Stimulated activated CD8-positive, alpha-beta memory T cell treated with anti-CD3 and anti-CD28 coated beads, Interleukin-4, amount 100 ng/mL, for 1 hour (primary cell): ENCODE results near the gene NSUN6.

Experiments
- DNase-seq, 2 donors: peaks; one replicate each; pipeline ENCODE4 v3.0.0-alpha.2; 2020; ENCODE audit warnings: low read depth in 2 of 2, low spot score in 1 of 2

The NSUN6 gene, protein sequence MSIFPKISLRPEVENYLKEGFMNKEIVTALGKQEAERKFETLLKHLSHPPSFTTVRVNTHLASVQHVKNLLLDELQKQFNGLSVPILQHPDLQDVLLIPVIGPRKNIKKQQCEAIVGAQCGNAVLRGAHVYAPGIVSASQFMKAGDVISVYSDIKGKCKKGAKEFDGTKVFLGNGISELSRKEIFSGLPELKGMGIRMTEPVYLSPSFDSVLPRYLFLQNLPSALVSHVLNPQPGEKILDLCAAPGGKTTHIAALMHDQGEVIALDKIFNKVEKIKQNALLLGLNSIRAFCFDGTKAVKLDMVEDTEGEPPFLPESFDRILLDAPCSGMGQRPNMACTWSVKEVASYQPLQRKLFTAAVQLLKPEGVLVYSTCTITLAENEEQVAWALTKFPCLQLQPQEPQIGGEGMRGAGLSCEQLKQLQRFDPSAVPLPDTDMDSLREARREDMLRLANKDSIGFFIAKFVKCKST

DNA sequence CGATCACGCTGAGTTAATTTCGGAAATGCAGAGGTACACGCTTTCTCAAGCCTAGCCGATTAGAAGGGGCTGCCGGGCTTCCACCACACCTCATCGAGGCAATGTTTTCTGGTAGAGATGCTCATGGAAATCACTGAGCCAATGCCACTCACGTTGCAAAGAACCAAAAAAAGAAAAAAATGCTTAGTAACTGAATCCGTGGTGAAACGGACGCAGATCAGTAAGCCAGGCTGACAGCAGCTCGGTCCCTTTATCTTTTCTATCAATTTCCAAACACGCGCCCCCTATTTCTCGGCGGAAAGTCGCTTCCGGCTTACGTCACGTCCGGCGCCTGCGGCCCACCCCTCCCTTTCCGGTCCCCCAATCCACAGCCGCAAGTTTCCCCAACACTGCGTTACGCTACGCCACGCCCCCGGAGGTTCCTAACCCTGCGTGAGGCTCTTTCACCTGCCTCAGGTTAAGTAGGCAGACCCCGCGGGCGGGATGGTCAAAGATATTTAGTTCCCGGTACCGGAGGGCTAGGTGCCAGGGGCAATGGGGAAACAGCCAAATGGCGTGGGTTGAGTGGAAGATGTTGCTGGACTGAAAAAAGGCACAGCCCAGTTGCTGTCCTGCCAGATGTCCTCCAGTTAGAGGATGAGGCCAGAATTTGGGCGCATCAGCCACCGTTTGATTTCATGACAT is at the start of gene NSUN6:
NSUN6 (minus strand) TSS at position 264 of the 684 bp plus-strand sequence. CDS start 384 bp downstream, outside the sequence.
- peak; percentile 90 to 93 for DNase-seq

DNA sequence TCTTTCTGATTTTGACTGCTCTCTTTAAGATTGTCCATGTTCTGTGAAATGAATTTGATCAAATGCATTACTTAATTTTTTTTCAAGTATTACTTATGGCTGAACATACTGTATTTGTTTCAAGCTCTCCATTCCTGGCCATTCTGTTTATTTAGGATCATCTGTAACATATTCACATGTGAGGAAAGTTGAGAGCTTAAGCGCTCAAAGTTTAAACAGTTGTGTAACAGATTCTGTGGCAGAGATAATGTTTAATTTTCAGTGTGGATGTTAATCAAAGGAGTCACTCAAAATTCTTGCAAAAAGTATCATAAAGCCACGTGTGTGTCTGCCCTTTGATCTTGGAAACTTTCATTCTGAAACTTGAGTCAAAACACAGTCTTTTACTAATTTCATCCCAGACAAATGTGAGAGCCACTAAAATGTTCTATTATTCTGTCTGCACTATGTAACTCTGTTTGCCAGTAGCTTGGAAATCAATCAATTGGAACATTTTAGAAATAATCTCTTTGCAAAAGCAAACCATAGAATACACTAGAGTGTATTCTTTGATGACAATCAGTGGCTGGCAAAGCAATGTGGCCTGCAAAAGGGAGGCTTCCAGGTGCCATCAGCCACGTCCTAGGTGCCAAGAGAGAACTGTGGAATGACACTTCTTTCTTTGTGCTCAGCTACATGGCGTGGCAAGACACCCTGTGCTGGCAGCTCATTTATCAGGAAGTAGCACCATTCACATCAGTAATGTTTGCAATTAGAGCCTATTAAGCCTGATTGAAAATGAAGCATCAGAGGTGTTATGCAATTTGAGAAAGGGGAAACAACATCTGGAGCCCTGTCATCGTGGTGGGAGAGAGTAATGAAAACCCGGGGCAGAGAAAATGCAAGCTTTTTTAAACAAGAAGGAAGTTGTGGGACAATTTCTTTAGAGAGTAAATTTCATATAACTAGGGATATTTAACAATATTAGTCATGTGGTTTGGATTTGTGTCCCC is 48.8 kb upstream of the NSUN6 start:
- no peak for DNase-seq

DNA sequence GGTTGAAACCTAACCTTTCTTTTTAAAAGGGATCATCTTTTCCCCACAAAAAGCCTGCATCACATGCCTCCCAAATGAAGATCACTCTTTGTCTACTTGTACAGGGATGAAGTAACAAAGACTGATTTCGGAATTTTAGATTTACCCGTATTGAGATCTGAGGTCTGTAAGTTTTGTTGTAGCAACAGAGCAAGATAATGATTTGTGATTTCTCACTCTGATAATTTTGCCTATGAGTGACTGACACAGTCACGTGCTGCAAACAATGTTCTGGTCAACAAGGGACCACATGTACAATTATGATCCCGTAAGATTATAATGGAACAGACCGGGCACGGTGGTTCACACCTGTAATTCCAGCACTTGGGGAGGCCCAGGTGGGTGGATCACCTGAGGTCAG is 39.2 kb upstream of the NSUN6 start:
- DNase-seq: no peak

DNA sequence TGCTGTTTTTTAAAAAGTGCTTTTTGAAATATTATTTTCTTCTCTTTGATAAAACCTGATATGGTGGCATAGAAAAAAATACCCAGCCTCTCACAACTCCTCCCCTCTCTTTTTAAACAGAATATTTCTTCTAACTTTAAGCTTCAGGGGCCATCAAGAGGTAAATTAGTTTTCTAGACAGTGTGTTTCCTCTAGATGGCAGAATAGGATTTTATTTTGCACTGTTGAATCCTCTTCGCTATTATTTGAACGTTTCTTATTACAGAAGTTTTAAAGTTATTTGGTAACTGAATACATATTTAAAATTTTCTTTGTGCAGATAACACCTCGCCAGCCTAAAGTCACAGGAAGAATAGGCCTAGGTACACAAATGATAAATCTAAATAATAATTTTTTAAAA is 38.1 kb upstream of the NSUN6 start:
- no peak for DNase-seq

DNA sequence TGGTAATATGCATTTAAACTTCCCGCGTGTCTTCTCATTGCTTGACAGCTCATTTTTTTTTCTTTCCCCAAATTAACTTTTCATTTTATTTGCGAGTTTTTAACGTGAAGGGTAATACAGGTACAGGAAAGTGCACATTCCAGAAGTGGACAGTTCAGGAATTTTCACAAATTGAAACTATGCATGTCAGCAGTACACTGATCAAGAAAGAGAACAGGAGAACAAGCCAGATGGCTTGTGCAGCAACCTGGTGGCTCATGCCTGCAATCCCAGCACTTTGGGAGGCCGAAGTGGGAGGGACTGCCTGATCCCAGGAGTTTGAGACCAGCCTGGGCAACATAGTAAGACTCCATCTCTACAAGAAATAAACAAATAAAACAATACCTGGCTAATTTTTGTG is 36.3 kb upstream of the NSUN6 start:
- DNase-seq: no peak

DNA sequence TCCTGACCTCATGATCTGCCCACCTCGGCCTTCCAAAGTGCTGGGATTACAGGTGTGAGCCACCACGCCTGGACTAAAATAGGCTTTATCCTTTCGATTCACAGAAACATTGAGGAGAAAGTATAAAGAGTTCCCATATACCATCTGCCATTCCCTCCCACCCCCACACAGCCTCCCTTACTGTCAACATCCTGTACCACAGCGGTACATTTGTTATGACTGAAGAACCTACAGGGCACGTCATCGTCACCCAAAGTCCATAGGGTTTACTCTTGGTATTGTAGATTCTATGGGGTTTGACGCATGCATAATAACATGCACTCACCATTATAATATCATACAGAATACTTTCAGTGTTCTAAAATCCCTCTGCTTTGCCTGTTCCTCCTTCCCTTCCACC is 35.8 kb upstream of the NSUN6 start:
- no peak for DNase-seq

DNA sequence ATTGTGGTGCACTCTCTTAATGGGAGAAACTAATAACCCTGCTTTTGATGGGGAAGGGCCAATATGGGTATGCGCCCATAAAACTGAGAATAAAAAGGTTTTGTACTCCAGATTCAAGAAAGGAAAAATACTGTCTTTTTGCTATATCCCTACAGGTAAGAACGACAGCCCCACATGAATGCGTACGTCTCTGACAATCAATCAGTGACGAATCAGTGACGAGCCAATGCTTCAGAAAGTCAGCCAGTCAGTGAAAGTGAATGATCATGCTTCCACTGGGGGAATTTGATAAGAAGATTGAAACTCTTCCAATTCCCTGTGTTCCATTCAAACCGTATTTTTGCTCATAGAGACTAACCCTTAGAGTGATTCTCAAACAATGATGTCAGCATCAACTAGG is 34.2 kb upstream of the NSUN6 start:
- DNase-seq: no peak

DNA sequence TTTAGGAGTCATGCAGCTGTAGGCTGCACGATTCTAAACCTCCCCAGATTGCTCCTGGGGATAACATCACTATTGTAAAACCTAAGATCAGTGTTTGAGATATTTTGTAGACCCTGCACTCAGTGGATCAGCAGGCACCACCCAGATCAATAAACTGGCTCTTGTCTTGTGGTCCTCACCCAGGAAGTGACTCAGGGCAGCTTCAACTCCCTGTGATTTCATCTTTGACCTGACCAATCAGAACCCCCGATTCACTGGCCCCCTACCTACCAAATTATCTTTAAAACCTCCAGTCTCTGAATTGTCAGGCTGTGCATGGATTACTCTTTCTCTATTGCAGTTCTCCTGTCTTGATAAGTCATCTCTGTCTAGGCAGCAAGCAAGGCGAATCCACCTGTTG is 33.6 kb upstream of the NSUN6 start:
- DNase-seq: no peak

DNA sequence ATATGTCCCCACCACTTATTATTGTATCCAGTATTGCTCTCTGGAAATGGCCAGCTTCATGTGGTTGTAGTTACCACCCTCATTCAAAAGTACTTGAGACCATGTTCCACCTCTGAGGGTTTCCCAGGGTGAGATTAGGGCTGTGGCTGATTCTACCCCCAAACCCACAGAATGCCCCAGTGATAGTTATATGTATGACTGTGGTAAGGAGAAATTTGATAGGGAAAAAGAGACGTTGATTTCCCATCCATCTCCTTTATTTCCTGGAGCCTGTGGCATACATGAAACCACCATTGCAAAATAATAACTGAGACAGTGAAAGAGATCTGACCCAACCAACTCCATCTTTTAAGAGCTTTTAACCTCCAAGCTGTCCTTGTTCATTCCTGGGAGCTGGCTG is 33.0 kb upstream of the NSUN6 start:
- DNase-seq: no peak

DNA sequence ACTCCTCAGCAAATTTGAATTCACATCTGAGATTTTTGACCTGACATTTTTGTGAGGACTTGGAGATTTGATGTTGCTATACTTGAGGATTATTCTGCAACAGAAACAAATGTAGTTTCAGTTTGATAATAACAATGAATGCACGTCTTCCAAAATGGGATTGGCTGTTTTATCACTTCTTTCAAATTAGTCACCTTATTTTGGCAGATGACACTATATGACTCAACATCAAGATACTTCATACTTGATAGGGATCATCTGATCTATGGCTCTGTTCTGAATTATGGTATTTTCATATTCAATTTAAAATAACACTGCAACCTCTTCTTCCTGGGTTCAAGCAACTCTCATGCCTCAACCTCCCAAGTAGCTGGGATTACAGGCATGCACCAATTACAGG is 32.0 kb upstream of the NSUN6 start:
- DNase-seq: no peak

DNA sequence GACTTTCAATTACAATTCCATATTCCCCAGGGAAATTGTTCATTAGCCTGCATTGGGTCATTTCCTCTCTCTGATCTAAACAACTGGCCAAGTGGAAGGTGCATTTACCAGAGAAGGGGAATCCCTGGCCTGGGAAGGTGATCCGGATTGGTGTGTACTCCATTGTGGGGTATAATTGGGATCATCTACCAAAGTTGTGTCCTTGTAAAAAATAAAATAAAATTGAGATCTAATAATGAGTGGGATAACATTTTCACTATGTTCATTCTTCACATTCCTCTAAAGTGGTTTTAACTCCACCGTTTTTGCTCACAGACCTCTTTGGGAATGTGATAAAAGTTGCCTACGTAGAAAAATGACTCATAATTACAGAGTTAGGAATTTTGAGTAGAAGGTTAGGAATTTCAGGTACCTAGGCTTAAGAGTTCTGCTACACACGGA is 30.6 kb upstream of the NSUN6 start:
- DNase-seq: no peak

DNA sequence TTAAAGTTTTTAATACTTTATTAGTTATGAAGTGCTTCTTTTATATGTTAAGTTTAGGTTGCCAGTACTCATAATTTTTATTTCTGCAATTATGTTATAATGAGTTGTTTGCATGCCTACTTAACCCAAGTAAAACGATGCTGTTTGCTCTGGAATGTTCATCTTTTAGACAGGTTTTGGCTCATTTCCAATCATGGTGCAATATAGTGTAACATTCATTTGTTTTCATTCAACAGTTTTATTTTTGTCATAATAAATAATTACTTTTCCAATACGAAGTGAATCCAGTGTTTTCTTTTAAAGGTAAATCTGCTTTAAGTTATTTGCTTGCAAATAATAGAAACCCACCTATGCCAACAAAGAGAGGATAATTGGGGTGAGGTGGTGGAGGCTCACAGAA is 30.0 kb upstream of the NSUN6 start:
- DNase-seq: no peak

DNA sequence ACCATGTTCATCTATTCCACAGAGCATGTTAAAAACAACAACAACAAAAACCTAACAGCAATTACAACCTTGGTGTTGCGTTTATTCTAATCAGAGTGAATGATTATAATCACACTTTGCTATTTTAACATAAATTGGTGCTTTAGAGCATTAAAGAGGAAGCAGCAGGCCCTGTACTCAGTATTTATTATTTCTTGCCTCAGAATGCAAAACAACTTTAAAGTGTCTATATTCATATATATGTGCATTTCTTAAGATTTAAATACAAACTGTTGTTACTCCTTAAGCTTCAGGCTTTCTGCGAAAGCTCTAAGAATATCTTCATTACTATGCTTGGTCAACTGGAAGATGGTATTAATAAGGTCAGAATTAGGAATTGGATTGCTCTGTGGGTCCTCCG is 29.4 kb upstream of the NSUN6 start:
- no peak for DNase-seq

DNA sequence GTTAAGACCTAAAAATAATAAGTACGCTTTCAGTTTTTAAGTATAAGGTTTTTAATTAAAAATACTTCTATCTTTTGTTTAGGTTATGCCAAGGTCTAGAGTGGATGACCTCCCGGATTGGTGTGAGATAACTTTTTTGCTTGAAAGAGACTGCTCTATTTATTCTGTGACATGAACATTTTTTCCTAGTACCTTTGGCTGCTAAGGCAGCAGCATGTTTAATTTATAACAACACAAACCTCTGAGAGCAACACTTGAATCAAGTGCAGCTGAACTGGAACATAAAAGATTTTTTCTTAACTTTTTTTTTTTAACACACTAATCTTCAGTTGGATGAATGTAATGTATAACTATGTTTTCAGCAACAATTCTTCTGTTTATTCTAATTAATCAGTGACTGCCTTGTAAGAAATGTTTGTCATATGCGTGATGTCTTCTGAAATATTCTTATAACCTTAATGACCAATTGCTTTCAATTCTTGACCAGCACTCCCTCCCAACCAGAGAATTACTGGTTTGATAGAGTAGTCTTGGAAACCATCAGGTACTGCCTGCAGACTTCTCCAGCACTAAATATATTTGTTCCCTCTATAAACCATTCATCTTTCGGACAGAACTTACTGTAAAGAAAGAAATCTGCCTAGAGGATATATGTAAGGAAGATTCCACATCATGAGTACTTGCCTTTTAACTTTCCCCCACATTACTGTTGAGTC is 23.9 kb upstream of the NSUN6 start:
- DNase-seq: no peak

DNA sequence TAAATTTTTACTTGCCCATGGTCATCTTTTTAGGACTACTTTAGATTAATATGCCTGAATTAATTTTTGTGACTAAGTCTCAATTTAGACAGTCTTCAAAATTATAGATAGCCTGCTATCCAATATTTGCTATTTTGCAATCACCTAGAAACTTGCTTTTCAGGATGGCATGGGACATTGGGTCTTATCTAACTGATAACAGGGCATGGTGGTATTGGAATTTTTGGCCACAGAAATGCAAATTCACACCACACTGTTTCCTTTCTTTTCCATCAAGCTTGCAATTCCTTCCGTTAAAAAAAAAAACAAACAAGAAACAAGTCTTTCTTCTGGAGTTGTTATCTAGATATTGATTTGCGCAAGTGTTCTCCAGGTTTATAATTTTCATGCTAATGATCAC is 16.6 kb upstream of the NSUN6 start:
- no peak for DNase-seq

DNA sequence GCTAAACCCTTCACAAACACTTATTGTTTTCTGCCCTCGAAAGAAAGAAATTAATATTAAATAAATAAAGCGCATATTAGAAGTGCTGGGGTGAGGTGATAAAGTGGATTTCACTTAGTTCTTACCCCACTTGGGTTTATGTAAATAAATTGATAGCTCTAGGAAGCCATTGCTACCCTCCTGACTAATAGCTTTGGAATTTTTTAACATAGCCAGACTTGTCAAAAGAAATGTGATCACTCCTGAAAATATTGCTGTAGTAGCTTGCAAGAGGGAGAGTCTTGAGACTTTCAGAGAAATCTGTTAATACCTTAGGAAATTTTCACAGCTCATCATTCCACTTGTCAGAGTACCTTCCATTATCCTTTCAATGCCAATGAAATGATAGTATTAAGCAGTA is 15.4 kb upstream of the NSUN6 start:
- DNase-seq: no peak

DNA sequence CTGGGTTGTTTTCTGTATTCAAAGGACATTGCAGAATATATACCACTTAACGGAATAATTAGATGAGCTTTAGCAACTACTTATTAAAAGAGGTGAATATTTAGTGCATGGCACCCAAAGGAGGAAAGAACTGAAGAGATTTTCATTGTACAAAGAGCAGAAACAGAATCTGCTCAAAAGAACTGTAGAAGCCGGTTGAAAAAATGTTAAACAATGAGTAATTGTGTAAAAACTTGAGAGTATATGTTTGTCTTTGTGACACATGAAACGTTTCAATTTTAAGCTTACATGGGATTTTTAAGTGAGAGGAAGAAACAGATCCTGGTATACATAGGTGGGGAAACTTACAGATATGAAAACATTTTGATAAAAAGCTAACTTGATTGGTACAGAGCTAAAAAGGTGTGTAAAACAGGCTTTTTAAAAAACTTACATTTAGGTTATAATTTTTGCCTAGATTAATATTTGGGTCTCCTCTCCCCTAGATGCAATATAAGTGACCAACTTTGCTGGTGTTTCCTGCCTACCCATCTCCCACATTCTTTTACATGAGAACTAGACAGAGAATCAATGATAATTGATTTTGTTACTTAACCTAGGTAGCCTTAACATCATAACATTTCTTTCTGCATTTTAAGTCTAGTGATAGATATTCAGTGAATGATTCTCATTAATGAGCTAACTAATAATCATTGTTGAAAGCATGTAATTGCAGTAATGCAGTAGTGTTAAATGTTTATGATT is 14.6 kb upstream of the NSUN6 start:
- DNase-seq: no peak

DNA sequence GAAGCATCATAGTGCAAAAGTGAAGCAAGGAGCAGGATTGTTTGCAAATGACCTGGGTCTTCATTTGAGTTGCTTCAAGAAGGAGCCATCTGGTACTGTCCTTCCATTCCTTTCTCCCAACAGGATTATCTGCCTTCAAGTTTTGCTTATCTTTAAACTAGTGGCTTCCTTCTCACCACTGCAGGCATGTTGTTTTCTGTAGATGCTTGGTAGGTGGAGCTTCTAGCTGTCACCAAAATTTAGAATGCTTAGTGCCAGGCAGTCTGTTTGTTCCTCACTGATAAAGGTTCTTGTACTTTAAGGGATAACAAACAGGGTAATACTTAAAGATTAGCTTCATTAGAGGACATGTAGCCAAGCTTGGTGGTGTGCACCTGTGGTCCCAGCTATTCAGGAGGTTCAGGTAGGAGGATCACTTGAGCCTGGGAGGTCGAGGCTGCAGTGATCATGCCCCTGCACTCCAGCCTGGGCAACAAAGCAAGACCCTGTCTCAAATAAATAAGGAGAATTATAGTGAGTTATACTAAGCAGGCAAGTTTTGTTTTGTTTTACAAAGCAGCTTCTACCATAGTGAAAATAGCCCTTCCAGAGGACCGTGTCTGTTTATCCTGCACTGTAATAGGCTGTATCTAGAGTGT is 13.6 kb upstream of the NSUN6 start:
- no peak for DNase-seq

DNA sequence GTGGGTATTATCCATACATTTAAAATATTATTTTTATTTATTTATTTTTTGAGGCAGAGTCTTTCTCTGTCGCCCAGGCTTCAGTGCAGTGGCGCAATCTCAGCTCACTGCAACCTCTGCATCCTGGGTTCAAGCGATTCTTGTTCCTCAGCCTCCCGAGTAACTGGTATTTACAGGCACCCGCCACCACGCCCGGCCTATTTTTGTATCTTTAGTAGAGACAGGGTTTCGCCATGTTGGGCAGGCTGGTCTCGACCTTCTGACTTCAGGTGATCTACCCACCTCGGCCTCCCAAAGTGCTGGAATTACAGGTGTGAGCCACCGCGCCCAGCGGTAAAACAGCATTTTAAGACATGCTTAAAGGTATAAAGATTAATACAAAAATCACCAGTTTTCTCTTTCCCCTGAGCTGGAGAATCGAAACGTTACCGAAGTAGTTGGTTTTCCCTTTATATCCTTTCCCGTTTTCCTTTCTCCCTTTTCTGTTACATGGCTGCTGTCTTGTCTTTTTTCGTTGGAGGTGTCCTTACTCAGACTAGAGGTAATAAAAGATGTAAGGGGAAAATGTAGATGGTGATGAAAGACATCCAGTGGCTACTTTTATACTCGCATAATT is 9.5 kb upstream of the NSUN6 start:
- no peak for DNase-seq
